CD4-positive, alpha-beta T cell treated with Interleukin-4 for 4 hours (primary cell): ENCODE data around the gene DEDD.

ENCODE experiments used
- DNase-seq: peaks from one replicate; pipeline ENCODE4 v3.0.0-alpha.2; 2020

The DEDD gene

DNA sequence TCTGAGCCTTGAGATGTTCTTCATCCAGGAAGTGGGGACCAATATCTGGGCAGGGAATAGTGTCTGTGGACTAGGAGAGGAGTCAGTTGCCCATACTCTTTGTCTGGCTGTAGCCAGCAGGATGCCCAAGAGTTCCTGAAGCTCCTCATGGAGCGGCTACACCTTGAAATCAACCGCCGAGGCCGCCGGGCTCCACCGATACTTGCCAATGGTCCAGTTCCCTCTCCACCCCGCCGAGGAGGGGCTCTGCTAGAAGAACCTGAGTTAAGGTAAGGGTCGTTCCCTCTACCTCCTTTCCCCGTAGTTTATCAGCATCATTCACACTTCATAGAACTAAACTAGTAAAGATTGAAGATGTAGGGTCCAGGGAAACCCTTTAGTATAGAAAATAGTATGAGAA is 30.3 kb upstream of the DEDD start:
- DNase-seq, result no peak

DNA sequence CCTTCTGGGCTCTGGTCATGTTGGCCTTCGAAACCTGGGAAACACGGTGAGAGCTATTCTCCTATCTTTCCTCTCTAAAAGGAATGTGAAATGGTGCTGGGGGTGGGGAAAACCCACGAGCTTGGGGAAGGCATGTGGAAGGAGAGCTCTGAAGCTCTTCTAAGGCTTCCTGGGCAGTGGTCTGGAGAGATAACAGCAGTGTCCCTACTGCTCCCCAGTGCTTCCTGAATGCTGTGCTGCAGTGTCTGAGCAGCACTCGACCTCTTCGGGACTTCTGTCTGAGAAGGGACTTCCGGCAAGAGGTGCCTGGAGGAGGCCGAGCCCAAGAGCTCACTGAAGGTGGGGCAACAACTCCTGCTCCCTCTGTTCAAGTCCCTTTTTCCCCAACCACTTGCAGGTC is 29.6 kb upstream of the DEDD start:
- no peak for DNase-seq

DNA sequence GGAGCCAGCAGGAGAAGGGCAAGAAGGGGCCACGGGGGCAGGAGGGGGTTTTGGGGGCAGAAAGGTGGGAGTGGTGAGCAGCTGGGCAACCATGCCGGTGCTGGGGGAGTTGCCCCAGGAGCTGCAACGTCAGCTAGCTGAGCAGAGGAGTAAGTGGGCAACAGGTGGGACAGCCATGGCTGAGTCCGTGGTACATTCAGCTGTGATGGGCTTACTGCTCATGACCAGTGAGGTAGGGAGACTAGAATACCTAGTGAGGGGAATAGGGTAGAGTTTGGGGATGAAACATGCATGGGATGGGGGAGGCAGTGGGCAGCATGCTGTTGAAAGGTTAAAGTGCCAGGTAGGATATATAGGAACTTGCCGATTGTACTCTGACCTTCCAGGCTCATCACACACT is 29.2 kb upstream of the DEDD start:
- no peak for DNase-seq

DNA sequence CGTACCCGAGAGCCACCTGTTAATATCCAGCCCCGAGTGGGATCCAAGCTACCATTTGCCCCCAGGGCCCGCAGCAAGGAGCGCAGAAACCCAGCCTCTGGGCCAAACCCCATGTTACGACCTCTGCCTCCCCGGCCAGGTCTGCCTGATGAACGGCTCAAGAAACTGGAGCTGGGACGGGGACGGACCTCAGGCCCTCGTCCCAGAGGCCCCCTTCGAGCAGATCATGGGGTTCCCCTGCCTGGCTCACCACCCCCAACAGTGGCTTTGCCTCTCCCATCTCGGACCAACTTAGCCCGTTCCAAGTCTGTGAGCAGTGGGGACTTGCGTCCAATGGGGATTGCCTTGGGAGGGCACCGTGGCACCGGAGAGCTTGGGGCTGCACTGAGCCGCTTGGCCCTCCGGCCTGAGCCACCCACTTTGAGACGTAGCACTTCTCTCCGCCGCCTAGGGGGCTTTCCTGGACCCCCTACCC is 28.2 kb upstream of the DEDD start:
- no peak for DNase-seq

DNA sequence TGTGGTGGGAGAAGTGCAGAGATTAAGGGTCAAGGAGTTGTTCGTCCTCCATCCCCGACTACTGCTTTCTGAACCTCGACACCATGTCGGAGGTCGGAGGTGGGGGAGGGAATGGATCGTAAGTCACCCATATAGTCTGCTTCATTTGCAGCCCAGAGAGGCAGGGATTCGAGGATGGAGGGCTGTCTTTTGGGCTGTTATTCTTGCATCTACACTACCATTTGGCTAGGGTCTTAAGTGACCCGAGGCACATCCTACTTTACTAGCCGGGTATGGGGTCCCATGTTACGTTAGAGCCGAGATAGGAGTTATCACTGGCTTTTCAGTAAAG is 27.4 kb upstream of the DEDD start:
- DNase-seq, result no peak

DNA sequence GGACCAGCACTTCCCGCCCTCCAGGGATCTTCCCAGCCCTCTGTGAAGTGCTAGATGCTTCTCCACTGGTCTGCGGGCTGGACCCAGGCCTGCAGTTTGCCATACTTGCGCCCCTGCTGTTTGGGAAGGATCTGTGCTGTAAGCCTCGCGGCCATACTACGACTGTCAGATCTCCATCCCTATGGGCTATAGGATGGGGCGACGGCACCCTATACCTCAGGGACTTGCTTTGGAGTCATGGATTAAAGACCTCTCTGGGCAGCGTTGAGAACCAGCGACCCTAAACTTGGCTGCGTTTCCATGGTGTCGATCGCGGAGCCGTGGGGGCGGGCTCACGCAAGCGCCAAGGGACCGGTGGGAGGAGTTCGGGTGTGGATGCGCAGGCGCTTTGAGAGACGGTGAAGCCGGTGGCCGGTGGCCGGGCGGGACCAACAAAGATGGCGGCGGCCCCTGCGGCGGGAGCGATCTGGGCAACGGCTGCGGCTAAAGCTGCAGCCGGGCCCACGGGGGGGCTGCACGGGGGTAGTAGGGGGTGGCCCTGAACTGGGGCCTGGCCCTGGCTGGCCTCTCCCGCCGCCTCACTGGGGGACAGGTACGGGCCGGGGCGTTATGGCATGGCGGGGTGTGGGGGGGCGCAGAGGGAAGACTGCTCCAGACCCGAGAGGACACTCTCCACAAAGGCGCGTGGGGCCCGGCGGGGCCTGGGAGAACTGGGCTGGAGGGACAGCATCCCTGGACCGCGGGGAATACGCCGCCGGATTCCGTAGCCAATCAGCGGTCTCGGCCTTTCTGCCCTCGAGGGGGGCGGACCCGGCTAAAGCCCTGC is 26.8 kb upstream of the DEDD start, which contains the start of gene USP21:
USP21 (plus strand) TSS at position 414 of the 826 bp plus-strand sequence. CDS start 1,141 bp downstream, outside the sequence.
- peak; percentile 91 for DNase-seq

DNA sequence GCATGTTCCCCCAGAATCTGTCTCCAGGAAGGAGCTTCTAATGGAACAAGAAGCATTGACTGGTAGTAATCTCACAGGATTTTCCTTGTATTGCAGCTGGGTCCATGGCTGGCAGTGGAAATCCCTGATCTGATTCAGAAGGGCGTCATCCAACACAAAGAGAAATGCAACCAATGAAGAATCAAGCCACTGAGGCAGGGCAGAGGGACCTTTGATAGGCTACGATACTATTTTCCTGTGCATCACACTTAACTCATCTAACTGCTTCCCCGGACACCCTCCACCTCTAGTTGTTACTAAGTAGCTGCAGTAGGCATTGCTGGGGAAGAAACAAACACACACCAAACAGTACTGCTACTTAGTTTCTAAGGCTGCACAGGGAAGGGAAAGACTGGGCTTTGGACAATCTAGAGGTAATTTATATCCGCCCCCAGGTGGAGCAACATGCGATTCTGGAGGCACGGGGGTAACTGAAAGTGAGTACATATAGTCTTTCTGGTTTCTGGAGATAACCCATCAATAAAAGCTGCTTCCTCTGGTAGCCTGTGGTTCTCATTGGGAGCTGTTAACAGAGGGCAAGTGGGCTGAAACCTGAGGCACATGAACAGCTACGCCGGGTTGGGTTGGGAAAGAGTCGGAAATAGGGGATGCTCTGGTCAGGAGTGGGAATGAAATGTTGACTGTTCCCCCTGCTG is 26.0 kb upstream of the DEDD start:
- DNase-seq, result no peak

DNA sequence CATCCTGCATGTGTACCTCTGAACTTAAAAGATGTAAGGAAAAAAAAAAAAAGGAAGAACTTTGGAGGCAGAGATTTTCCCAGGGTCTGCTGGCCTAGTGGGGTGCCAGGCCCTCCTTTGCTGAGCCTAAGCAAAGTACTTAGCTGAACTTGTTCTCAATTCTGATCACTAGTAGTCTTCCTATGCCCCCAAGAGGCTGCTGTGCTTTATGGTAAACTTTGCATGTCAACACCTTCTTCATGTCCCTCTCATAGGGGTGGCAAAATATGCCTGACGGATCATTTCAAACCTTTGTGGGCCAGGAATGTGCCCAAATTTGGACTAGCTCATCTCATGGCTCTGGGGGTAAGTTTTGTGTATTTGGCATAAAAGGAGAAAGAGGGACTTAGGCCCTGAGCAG is 25.4 kb upstream of the DEDD start:
- no peak for DNase-seq

DNA sequence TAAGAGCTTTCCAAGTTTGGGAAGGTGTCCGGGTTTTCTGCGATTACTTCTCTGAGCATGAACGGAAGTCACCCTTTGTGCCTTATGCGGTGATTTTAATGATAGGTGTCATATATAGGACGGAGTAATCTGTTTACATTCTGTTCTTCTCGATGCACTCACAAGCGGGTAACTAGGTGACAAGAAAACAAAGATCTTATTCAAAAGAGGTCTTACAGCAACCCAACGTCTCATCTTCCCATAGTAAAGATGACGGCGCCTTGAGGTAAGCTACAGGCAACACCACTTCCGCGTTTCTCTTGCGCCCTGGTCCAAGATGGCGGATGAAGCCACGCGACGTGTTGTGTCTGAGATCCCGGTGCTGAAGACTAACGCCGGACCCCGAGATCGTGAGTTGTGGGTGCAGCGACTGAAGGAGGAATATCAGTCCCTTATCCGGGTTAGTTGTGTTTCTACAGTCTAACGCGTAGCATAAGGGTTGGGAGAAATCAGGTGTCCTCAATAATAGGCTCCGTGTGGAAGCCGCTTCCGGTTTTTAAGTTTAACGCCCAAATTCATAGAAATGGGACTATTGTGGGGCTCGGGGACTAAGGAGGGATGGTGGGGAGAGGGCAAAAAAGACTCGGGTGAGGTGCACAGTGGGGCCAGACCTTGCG is 21.3 kb upstream of the DEDD start, which contains the start of gene UFC1:
UFC1 (plus strand) TSS at position 297 of the 656 bp plus-strand sequence; CDS start at position 317, 20 bp downstream.
- DNase-seq, result peak; percentile 96

DNA sequence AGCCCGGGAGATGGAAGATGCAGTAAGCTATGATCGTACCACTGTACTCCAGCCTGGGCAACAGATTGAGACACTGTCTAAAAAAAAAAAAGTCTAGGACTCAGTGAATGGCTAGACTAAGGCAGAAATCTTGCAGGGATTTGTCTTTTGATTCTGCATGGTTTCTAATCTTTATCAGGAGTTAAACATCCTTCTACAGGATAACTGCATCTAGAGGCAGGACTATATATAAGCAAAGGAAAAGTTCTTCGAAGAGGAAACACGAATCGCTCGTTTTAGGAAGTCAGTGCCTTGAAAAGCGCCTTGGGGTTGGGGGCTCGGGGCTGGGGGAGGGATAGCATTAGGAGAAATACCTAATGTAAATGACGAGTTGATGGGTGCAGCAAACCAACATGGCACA is 20.7 kb upstream of the DEDD start:
- no peak for DNase-seq

DNA sequence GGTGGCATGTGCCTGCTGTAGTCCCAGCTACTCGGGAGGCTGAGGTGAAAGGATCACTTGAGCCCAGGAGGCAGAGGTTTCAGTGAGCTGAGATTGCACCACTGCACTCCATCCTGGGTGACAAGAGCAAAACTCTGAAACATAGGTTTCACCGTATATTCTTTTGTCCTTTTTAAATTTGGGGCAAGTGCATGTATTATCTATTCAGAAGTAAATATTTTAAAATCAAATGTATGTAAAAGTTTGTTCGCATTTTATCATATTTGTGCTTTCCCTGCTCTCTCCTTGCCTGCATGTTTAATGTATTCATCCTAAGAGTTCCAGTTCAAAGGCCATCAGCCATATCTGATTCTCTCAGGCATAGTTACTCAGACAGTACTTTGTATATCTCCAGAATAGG is 13.4 kb upstream of the DEDD start:
- no peak for DNase-seq

DNA sequence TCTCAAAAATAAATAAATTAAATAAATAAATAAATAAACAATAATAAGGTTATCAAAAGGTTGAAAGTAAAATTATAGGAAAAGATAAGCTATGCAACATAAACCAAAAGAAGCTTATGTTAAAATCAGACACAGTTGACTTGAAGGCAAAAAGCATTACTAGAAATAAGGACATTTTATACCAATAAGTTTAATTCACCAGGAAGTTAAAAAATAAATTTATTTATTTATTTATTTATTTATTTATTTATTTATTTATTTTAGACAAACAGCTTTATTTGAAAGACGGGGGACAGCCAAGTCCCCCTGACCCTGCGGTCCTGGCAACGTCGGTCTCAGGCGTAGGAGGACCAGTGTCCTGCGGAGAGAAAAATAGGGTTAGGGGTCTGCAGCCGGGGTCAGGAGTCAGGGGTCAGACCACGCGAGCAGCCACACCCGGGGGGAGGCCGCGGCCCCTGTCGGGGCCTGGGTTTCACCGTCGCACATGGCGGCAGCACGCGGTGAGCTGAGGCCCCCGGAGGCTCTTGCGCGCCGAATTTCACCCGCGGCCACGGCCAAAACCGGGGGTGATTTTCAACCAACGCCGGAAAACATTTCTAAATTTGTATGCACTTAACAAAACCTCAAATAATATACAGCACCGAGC is 8.4 kb upstream of the DEDD start:
- no peak for DNase-seq

DNA sequence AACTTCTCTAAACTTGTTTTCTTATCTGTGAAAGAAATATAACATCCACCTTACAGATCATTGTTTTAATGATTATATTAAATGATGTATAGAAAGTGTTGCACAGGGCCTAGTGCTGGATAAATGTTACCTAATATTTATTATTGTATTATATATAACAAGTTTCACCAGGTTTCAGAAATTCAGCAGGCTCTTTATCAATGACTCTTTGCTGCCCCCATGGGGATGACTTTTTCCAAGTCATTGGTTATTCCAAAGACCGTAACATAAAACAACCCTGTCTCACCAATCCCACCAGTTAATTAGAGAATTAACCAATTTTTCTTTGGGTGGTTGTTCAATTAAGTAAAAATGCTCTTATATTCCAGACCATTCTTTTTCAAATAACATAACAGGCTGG is 7.3 kb upstream of the DEDD start:
- DNase-seq, result peak; percentile 49

DNA sequence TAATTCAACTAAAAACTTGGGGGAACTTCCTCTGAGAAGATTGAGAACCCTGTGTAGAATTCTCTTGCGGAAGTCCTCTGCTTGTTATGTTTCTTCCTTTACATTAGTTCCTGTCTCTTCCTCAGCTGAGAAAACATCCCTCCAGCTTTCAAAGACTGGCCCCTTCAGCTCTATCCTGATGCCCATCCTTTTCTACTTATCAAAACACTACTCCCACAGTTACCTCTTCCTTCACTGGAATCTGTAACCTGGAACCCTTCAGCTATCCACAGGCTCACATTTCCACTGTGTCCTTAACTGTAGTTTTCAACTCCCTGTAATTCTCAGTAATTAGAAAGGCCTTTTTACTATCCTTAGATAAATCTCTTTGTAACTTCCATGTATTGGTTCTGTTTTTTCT is 6.0 kb upstream of the DEDD start:
- DNase-seq, result no peak

DNA sequence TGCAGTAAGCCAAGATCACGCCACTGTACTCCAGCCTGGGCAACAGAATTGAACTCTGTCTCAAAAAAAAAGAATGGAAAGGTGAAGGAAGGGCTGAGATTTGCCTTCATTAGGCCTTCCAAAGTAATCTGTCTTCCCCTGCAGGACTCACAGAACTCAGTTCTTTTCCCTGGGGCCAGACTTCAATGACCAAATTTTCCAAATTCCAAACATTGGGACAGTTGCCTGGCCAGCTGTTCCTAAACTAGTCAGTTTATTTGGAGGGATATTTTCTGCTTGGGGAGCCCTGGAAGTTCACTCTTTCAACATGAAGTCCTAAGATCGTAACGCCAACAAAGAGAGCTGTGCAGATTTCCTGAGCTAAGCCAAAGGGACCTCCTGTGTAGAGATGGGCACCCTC is 5.4 kb upstream of the DEDD start:
- DNase-seq, result no peak

DNA sequence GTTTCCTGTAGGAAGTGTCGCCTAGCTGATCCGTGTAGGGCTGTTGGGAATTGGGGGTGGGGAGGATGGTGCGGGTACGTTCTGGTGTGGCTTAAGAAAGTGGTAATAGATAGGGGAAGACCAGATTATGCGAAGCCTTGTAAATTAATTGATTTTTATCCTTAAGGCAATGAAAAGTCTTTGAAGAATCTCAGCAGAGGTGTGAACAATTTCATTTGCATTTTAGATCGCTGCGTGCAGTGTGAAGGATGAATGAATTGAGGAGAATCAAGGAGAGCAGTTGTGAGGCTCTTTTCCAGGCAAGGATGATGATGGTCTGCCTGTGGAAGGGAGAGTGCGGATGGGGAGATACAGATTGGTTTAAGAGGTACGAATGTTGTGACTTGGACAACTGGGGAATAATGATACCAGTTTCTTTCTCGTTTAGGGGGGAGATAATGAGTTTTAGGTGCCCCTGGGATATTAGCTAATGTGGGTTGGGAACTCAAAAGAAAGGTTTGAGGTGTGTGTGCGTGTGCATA is 813 bp upstream of the DEDD start:
- no peak for DNase-seq

DNA sequence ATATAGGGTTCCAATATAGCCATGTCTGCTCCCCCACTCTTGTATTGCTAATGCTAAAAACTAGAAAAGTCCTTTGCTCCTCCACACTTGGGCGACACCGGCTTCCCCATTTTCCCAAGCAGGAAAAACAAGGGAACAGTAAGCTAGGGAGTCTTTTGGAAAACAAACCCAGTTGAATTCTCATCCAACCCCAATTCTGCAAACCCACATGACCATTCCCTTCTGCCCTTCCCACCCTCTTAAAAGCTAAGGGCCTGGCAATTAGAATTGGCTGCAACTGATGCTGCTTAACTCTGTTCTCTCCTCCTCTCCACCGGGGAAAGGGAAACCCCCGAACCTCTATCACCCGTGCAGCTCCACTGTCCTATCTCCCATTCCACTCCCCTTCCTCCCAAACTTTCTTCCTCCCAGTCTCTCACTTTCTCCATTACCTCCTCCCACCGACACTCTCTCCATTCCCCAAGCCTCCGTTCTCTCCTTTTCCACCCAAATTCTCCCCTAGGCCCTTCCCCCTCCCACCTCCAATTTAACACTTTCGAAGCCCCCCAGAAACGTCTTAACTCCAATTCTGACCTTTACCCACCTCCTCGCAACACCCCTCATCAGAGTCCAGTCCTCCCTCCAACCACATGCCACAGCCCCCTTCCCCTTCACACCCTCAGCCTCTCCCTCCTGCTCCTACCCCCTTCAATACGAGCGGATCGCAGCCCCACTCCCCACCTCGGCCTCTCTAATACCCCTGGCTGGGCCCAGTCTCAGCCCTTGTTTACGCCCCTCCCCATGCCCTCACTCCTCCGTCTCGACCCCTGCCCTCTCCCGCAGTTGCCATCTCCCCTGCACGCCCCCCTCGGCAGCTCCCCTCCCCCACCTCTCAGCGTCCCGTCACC is 701 bp downstream of the DEDD start:
- DNase-seq, result no peak

DNA sequence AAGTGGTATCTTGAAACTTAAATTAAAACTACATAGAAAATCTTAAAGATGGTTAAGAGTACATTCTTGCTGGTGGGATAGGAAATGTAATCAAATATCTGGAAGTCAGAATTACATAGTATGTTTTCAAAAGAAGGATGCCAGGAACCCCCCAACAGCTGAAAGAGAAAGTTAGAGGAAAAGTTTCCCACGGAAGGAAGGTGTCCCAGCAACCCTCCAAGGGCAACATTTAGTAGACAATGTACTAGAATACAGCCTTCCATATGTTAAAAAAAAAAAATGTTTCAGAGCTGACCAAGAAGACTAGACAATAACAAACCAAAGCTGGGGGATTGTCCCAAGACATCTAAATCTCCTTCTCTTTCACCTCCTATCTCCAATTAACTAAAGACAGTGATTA is 2.2 kb downstream of the DEDD start:
- no peak for DNase-seq

DNA sequence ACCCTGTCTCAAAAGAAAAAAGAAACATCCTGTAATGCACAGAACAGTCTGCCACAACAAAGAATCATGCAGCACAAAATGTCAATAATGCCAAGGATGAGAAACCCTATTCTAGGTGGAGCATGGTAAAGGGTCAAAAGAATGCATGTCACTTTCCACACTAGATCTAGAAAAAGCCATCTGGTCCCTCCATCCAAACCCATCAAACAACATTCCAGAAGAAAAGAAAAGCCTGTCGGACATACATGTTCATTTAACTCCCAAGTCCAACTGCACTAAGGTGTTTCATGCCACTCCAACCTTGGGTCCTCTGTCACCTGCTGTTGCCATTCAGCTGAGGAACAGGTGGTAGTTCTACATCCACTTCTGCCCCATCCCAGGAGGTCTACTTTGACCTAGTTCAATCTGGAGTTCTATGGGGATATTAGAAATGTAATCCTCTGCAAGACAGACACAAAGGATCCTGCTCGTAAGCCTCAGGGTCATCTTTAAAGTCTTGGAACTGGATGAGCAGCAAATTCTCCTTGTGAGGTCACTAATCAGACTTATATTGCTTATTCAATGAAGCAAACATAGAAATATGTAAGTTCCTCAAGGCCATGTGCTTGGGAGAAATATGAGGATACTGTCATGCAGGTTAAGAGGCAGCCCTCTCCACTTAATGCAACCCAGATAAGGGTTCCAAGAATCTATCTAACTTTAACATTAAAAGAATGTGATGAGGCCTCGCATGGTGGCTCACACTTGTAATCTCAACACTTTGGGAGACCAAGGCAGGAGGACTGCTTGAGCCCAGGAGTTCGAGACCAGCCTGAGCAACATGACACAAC is 3.7 kb downstream of the DEDD start:
- no peak for DNase-seq

DNA sequence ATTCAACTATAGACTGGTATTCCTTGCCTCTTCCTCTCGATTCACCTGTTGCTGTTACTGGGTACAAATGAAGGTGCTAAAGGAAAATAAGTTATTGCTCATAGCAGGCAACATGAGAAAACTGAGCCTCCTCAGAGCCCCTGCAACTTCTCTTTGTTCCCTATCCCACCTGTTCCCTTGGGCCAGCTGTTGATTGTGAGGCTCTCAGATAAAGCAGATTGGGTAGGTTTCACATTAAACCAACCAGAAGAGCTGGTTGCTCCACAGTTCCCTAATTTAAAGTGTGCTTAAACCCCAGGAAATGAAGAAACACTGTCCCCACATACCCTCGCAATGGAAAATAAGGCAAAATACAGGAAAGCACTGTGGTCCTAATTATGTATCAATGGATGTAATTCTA is 4.8 kb downstream of the DEDD start:
- DNase-seq, result no peak

DNA sequence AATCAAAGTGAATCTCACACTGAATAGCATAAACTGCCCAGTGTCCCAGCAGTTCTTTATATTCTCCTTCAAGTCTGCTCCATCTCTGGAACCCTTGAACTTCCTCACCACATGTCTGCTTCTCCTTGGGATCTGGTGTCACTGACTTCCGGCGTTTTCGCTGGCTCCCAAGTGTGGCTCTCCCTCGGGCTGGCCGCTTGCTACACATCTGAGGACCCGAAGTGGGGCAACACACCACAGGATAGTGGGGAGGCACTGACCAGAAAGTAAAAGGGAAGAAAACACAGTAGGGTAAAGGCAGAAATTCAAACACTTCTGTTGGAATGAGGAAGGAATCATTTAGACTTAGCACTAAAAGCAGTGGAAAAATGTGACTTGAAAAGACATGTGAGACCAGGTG is 9.5 kb downstream of the DEDD start:
- DNase-seq, result no peak
